Measurements from ENCODE around the gene KIF20B.
"Not testable (repeated sequence)": the region's sequence is repeated elsewhere in the genome, so short reads cannot be mapped to it uniquely, and the experiment has no call there.

KIF20B gene

GRCh38 chr10:89782470-89782869 is 81.1 kb downstream of the KIF20B start:
- DNase-seq: no peak

GRCh38 chr10:89783406-89783805 is 82.0 kb downstream of the KIF20B start:
- no peak for DNase-seq

GRCh38 chr10:89785095-89785494 is 83.7 kb downstream of the KIF20B start:
- peak; percentile 32 for DNase-seq

- peak; percentile 45 for DNase-seq
Observed at GRCh38 chr10:89789188-89789877, 87.9 kb downstream of the KIF20B start.

- DNase-seq: no peak
Observed at GRCh38 chr10:89792187-89792586, 90.8 kb downstream of the KIF20B start.

- DNase-seq: peak; percentile 75
Observed at GRCh38 chr10:89793649-89794254, 92.4 kb downstream of the KIF20B start.

GRCh38 chr10:89795840-89796239 is 94.5 kb downstream of the KIF20B start:
- no peak for DNase-seq

- DNase-seq: no peak
Observed at GRCh38 chr10:89798092-89798491, 96.7 kb downstream of the KIF20B start.

- no peak for DNase-seq
Observed at GRCh38 chr10:89799573-89799972, 98.2 kb downstream of the KIF20B start.

- no peak for DNase-seq
Observed at GRCh38 chr10:89805599-89806013, 104.2 kb downstream of the KIF20B start.

- no peak for DNase-seq
Observed at GRCh38 chr10:89808842-89809241, 107.5 kb downstream of the KIF20B start.

GRCh38 chr10:89809766-89810165 is 108.4 kb downstream of the KIF20B start:
- no peak for DNase-seq

- DNase-seq: no peak
Observed at GRCh38 chr10:89810908-89811525, 109.6 kb downstream of the KIF20B start.

GRCh38 chr10:89813546-89813945 is 112.2 kb downstream of the KIF20B start:
- DNase-seq: no peak

- DNase-seq: no peak
Observed at GRCh38 chr10:89814278-89814677, 112.9 kb downstream of the KIF20B start.

- no peak for DNase-seq
Observed at GRCh38 chr10:89815049-89815853, 113.9 kb downstream of the KIF20B start.

- DNase-seq: not testable (repeated sequence)
Observed at GRCh38 chr10:89819008-89819407, 117.6 kb downstream of the KIF20B start.
